ENCODE measurements around the gene PPP2R1A.
"Not testable (repeated sequence)": the region's sequence is repeated elsewhere in the genome, so short reads cannot be mapped to it uniquely, and the experiment has no call there.

PPP2R1A gene

DNA sequence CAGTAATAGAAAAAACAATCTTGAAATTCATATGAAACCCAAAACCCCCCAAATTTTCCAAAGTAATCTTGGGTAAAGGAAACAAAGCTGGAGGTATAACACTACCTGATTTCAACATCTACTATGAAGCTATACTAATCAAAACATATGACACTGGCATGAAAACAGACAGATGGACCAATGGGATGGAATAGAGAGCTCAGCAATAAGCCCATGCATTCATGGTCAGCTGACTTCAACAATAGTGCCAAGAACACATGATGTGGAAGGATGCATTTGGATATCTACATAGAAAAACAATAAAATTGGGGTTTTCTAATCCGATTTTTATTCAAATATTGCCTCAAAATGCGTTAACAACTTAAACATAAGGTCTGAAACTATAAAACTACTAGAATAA lies 47.3 kb downstream of the PPP2R1A start:
- in situ Hi-C loops (cut with HindIII; ENCODE audit: low sequenced_read_pairs) = no loop called here
- H3K4me3 ChIP-seq (ENCODE audit: low read depth, low read length) = no peak overlapping the region
- TF ChIP-seq CTCF (IDR thresholded peaks at IDR 0.05; ENCODE audit: low read depth, low read length) = no peak
- DNase-seq (ENCODE audit: low read depth, low spot score) = no peak

- in situ Hi-C loops (cut with HindIII; ENCODE audit: low sequenced_read_pairs) = no loop called here
- no peak overlapping the region for H3K4me3 ChIP-seq (ENCODE audit: low read depth, low read length)
- DNase-seq (ENCODE audit: low read depth, low spot score) = peak; percentile 72
- peak; percentile 91 for TF ChIP-seq CTCF (IDR thresholded peaks at IDR 0.05; ENCODE audit: low read depth, low read length)
These were observed 48.0 kb downstream of the PPP2R1A start for GRCh38 chr19:52237771-52238400.

DNA sequence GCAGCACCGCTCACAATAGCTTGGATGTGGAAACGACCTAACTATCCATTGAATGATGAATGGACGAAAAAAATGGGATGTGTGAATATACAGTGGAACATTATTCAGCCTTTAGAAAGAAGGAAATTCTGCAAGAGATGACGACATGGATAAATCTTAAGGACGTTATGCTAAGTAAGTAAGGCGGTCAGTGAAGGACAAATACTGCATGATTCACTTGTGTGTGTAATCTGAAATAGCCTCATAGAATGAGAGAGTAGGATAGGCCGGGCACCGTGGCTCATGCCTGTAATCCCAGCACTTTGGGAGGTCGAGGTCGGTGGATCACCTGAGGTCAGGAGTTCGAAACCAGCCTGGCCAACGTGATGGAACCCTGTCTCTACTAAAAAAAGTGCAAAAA lies 54.2 kb downstream of the PPP2R1A start:
- no peak overlapping the region for H3K4me3 ChIP-seq (ENCODE audit: low read depth, low read length)
- in situ Hi-C loops (cut with HindIII; ENCODE audit: low sequenced_read_pairs) = no loop called here
- no peak for TF ChIP-seq CTCF (IDR thresholded peaks at IDR 0.05; ENCODE audit: low read depth, low read length)
- DNase-seq (ENCODE audit: low read depth, low spot score) = no peak

- in situ Hi-C loops (cut with HindIII; ENCODE audit: low sequenced_read_pairs) = no loop called here
- TF ChIP-seq CTCF (IDR thresholded peaks at IDR 0.05; ENCODE audit: low read depth, low read length) = peak; percentile 27
- no peak overlapping the region for H3K4me3 ChIP-seq (ENCODE audit: low read depth, low read length)
- no peak for DNase-seq (ENCODE audit: low read depth, low spot score)
These were observed 58.4 kb downstream of the PPP2R1A start for GRCh38 chr19:52248241-52248640.

DNA sequence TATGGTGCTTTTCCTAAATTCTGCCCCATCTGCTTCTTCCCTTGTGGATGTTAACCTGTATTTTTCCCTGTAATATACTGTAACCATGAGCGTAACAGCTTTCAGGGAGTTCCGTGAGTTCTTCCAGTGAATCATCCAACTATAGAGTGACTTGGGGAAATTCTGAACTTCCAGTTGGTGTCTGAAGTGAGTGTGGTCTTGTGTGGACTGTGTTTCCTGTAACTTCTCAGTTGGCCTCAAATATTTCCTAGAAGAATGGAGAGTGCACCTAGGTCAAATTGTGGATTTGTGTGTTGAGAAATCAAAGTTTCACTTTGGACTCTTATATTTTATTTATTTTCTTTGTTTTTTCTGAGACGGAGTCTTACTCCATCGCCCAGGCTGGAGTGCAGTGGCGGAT lies 68.6 kb downstream of the PPP2R1A start:
- H3K4me3 ChIP-seq (ENCODE audit: low read depth, low read length) = no peak overlapping the region
- in situ Hi-C loops (cut with HindIII; ENCODE audit: low sequenced_read_pairs) = no loop called here
- DNase-seq (ENCODE audit: low read depth, low spot score) = no peak
- TF ChIP-seq CTCF (IDR thresholded peaks at IDR 0.05; ENCODE audit: low read depth, low read length) = no peak

- in situ Hi-C loops (cut with HindIII; ENCODE audit: low sequenced_read_pairs); DNase-seq (ENCODE audit: low read depth, low spot score); H3K4me3 ChIP-seq (ENCODE audit: low read depth, low read length): not testable (repeated sequence)
These were observed 75.7 kb downstream of the PPP2R1A start for GRCh38 chr19:52265556-52265955.

DNA sequence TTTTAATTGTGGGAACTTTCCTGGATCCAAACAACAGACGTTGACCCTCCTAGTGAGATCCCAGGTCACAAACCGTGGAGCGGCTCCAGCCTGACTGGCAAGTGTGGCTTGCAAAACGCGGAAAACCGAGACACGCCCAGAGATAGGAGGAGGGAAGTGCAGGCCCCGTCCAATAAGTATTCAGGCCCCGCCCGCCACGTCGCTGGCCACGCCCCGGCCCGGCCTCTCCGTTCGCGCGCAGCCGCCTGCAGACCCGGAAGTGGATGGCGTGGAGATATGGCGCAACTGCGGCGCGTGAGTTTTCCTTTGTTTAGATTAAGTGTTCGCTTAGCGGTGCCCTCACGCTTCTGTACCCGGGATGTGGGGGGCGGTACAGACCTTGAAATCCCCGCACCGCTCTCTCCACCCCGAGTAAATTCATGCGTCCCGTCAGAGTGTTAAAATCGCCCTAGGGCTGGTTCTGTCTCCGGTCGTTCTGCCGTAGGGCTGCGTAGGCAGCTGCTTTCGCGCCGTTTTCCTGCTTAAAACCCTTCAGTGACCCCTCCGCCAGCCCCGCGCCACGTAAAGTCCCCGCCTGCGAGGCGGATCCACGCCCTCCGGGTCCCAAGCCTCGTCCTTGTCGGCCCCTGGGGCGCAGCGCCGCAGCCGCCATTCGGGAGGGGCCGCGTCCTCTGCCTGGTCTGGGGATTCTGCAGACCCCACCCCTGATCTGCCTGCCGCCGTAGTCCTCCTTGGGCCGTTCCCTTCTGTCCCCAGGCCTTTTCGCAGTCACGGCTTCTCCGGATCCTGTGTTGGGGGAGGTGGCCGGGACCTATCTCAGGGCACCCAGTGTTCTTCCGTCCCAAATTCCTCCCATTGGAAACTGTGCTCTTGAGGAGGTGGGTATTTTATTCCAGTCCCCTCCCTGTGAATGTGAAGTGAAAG lies 79.7 kb downstream of the PPP2R1A start, which contains the start of gene ZNF766:
ZNF766 (plus strand) TSS at position 250 of the 924 bp plus-strand sequence; CDS start at position 277, 27 bp downstream.
- peak; percentile 95 for DNase-seq (ENCODE audit: low read depth, low spot score)
- in situ Hi-C loops (cut with HindIII; ENCODE audit: low sequenced_read_pairs) = no loop called here
- peak within 1 kb of the TSS; percentile 99 for H3K4me3 ChIP-seq (ENCODE audit: low read depth, low read length)
- no peak for TF ChIP-seq CTCF (IDR thresholded peaks at IDR 0.05; ENCODE audit: low read depth, low read length)
